Measurements from ENCODE around the gene CATSPERB.

DNA sequence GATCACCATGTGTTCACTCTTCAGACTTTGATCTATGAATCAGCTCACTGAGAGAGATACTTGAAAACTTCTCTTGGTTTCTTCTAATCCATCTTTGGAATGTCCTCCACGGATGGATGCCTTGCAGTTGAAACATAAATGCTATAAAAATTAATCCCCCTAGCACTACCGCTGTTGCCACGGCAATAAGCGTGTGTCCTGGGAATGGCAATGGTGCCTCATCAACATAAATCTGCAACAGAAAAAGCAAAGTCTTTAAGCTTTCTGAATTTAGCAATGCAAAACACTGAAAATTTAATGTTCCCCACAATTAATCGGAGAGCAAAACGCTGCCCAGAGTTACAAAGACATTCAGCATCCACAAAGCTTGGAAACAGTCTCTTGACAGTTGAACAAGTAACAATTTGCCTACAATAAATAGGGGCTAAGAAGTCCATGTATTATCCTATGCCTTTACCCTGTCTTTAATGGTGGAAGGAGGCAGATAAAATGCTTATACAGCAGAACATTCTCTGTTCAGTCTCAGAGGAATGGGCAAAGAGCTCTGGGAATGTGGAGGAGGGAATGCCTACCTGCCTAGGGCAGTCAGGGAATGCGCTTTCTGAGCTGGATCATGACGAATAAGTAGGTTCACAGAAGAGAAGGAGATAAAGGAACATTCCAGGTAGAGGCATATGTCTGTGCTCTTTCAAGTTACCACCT, 150.9 kb downstream of the CATSPERB start:
- TF ChIP-seq CTCF (IDR thresholded peaks at IDR 0.05) (no peak), POLR2A (IDR thresholded peaks at IDR 0.05) (no peak)

Measured in uterus (tissue), 2 donors.